Omental fat pad (tissue), 4 donors: ENCODE results near the gene NTMT1. TPM values are rescaled to one million over a fixed set of nuclear protein-coding genes. Genes with fewer than 3 reads are reported as not detected.

ENCODE experiments used
- ATAC-seq: fragments of 150-250 bp; one replicate; pipeline ENCODE4 v1.9.1; 2016; ENCODE audit warnings: mild to moderate bottlenecking, moderate library complexity; ENCODE audit not compliant: low FRiP score
- DNase-seq: peaks from one replicate; pipeline ENCODE4 v3.0.0-alpha.2; 2019; ENCODE audit warnings: low spot score
- CTCF ChIP-seq, 3 donors: fragments of 450-650 bp; IDR thresholded peaks; one replicate each; pipeline ENCODE4 v1.5.1; 2016 to 2017; ENCODE audit warnings: antibody characterized with exemption in 3 of 3, mild to moderate bottlenecking in 3 of 3, moderate library complexity in 2 of 3
- total RNA-seq, 4 donors: library from RNA; depleted of rRNA; stranded (reverse); fragments of >200 nt; gene quantifications; one replicate each; pipeline ENCODE4 v1.1.0, GENCODE V29; 2016

Gene NTMT1
- total RNA-seq, 4 donors from 2014 or later = 15.8 to 37.9 (median 20.3) TPM

- ATAC-seq = no peak
- no peak for TF ChIP-seq CTCF (IDR thresholded peaks at IDR 0.05)
- no peak for DNase-seq
Observed at GRCh38 chr9:129606161-129607026, 19.6 kb upstream of the NTMT1 start.

GRCh38 chr9:129607027-129607387 is 19.0 kb upstream of the NTMT1 start:
- ATAC-seq (no peak), DNase-seq (no peak)
- no peak for TF ChIP-seq CTCF (IDR thresholded peaks at IDR 0.05)

- no peak for DNase-seq
- no peak for ATAC-seq
- no peak for TF ChIP-seq CTCF (IDR thresholded peaks at IDR 0.05)
Observed at GRCh38 chr9:129608561-129609481, 17.1 kb upstream of the NTMT1 start.

- DNase-seq (no peak), ATAC-seq (no peak)
- no peak for TF ChIP-seq CTCF (IDR thresholded peaks at IDR 0.05)
Observed at GRCh38 chr9:129609486-129610212, 16.3 kb upstream of the NTMT1 start.

GRCh38 chr9:129610213-129610472 is 15.8 kb upstream of the NTMT1 start:
- DNase-seq (no peak), ATAC-seq (no peak)
- no peak for TF ChIP-seq CTCF (IDR thresholded peaks at IDR 0.05)

- DNase-seq (peak; percentile 58), ATAC-seq (peak; percentile 42)
- TF ChIP-seq CTCF (IDR thresholded peaks at IDR 0.05) = peak in 2 of 3 donors; percentile 89 to 94
Observed at GRCh38 chr9:129610473-129611306, 15.3 kb upstream of the NTMT1 start.
